ENCODE data around the gene SKIC8.

GRCh38 chr15:78260489-78260888 is 38.9 kb downstream of the SKIC8 start:
- TF ChIP-seq CTCF (conservative IDR thresholded peaks at IDR 0.05; ENCODE audit: low read length) (no peak), EZH2phosphoT487 (IDR thresholded peaks at IDR 0.05; ENCODE audit: borderline replicate concordance, low read depth, low read length) (no peak)

All from OCI-LY7 (cell line).